Measurements from ENCODE around the gene HNRNPF. TPM values are rescaled to one million over a fixed set of nuclear protein-coding genes. Genes with fewer than 3 reads are reported as not detected.
"Not testable (repeated sequence)": the region's sequence is repeated elsewhere in the genome, so short reads cannot be mapped to it uniquely, and the experiment has no call there.

The HNRNPF gene
- total RNA-seq, 2 experiments from 2014 or later: 379 to 383 TPM

- CTCF ChIA-PET: no interaction called here
- intact Hi-C loops (cut with micrococcal nuclease): loop anchor here (10.0 kb wide), 1 partner anchor 413 kb away; no protein-coding TSS in a partner anchor
- DNase-seq: no peak
- Mint-ChIP-seq H3K4me3 (peak overlapping the region; percentile 11), H3K27me3 (ENCODE audit: low read depth) (no peaks in the 10 kb centered on the region), H3K4me1 (ENCODE audit: low read depth) (peaks cover 67% of the 10 kb centered on the region), H3K36me3 (ENCODE audit: low read depth) (peaks cover 69% of the 10 kb centered on the region), H3K27ac (peak overlapping the region; percentile 99), H3K9me3 (no peaks in the 10 kb centered on the region)
Measured at GRCh38 chr10:43402176-43402575, 6.8 kb downstream of the HNRNPF start.

GRCh38 chr10:43401627-43402026 lies 7.4 kb downstream of the HNRNPF start:
- peak overlapping the region; percentile 11 for H3K4me3 Mint-ChIP-seq
- H3K27me3 Mint-ChIP-seq (ENCODE audit: low read depth): no peaks in the 10 kb centered on the region
- intact Hi-C loops (cut with micrococcal nuclease): loop anchor here (10.0 kb wide), 1 partner anchor 413 kb away; no protein-coding TSS in a partner anchor
- CTCF ChIA-PET: no interaction called here
- peaks cover 69% of the 10 kb centered on the region for H3K36me3 Mint-ChIP-seq (ENCODE audit: low read depth)
- H3K4me1 Mint-ChIP-seq (ENCODE audit: low read depth): peaks cover 68% of the 10 kb centered on the region
- no peaks in the 10 kb centered on the region for H3K9me3 Mint-ChIP-seq
- peak overlapping the region; percentile 99 for H3K27ac Mint-ChIP-seq
- DNase-seq: no peak

- H3K27ac Mint-ChIP-seq: peak overlapping the region; percentile 99
- no peaks in the 10 kb centered on the region for H3K9me3 Mint-ChIP-seq
- CTCF ChIA-PET: interaction anchor here (1.1 kb wide), 1 partner anchor 53 kb away, joined by 3 read pairs; no protein-coding TSS in a partner anchor
- peaks cover 81% of the 10 kb centered on the region for H3K4me1 Mint-ChIP-seq (ENCODE audit: low read depth)
- peak overlapping the region; percentile 89 for H3K4me3 Mint-ChIP-seq
- no peaks in the 10 kb centered on the region for H3K27me3 Mint-ChIP-seq (ENCODE audit: low read depth)
- peak; percentile 42 for DNase-seq
- H3K36me3 Mint-ChIP-seq (ENCODE audit: low read depth): peaks cover 70% of the 10 kb centered on the region
- intact Hi-C loops (cut with micrococcal nuclease): loop anchor here (1.0 to 10.0 kb wide), 5 partner anchors 37 to 415 kb away; partner anchors contain the start of genes CSGALNACT2, ZNF239 and ZNF32
Measured at GRCh38 chr10:43399320-43400310, 9.4 kb downstream of the HNRNPF start.

GRCh38 chr10:43398939-43399319 lies 10.1 kb downstream of the HNRNPF start:
- intact Hi-C loops (cut with micrococcal nuclease): loop anchor here (1.0 to 5.0 kb wide), 4 partner anchors 37 to 260 kb away; partner anchors contain the start of genes CSGALNACT2, ZNF239 and ZNF32
- Mint-ChIP-seq H3K9me3 (no peaks in the 10 kb centered on the region), H3K27ac (peak overlapping the region; percentile 99), H3K36me3 (ENCODE audit: low read depth) (peaks cover 66% of the 10 kb centered on the region), H3K4me1 (ENCODE audit: low read depth) (peaks cover 77% of the 10 kb centered on the region), H3K27me3 (ENCODE audit: low read depth) (no peaks in the 10 kb centered on the region), H3K4me3 (peak overlapping the region; percentile 89)
- CTCF ChIA-PET: interaction anchor here (1.1 kb wide), 1 partner anchor 91 kb away, joined by 3 read pairs; no protein-coding TSS in a partner anchor
- DNase-seq: no peak

GRCh38 chr10:43396928-43397624 lies 11.9 kb downstream of the HNRNPF start:
- Mint-ChIP-seq H3K9me3 (no peaks in the 10 kb centered on the region), H3K4me3 (peak overlapping the region; percentile 89), H3K36me3 (ENCODE audit: low read depth) (peaks cover 69% of the 10 kb centered on the region), H3K27me3 (ENCODE audit: low read depth) (no peaks in the 10 kb centered on the region), H3K4me1 (ENCODE audit: low read depth) (peaks cover 75% of the 10 kb centered on the region), H3K27ac (peak overlapping the region; percentile 99)
- intact Hi-C loops (cut with micrococcal nuclease): loop anchor here (1.0 to 5.0 kb wide), 5 partner anchors 10 to 250 kb away; partner anchors contain the start of genes ZNF239 and ZNF32
- peak; percentile 93 for DNase-seq
- CTCF ChIA-PET: interaction anchor here (0.6 to 0.9 kb wide), 3 partner anchors 11 to 39 kb away, joined by 3 read pairs; no protein-coding TSS in a partner anchor

- DNase-seq: peak; percentile 87
- H3K9me3 Mint-ChIP-seq: no peaks in the 10 kb centered on the region
- intact Hi-C loops (cut with micrococcal nuclease): loop anchor here (5.0 kb wide), 2 partner anchors 176 to 251 kb away; partner anchors contain the start of genes ZNF239 and ZNF32
Measured at GRCh38 chr10:43396061-43396927, 12.7 kb downstream of the HNRNPF start.

GRCh38 chr10:43395571-43396060 lies 13.4 kb downstream of the HNRNPF start:
- Mint-ChIP-seq H3K4me1 (ENCODE audit: low read depth) (peaks cover 75% of the 10 kb centered on the region), H3K4me3 (peak overlapping the region; percentile 89), H3K36me3 (ENCODE audit: low read depth) (peaks cover 79% of the 10 kb centered on the region), H3K9me3 (no peaks in the 10 kb centered on the region), H3K27me3 (ENCODE audit: low read depth) (no peaks in the 10 kb centered on the region), H3K27ac (peak overlapping the region; percentile 99)
- DNase-seq: no peak
- intact Hi-C loops (cut with micrococcal nuclease): loop anchor here (5.0 kb wide), 2 partner anchors 177 to 252 kb away; partner anchors contain the start of genes ZNF239 and ZNF32
- CTCF ChIA-PET: interaction anchor here (1.1 kb wide), 1 partner anchor 12 kb away, joined by 3 read pairs; no protein-coding TSS in a partner anchor

More at GRCh38 chr10:43396061-43396927, 12.7 kb downstream of the HNRNPF start:
- Mint-ChIP-seq H3K4me3 (peak overlapping the region; percentile 89), H3K4me1 (ENCODE audit: low read depth) (peaks cover 75% of the 10 kb centered on the region), H3K27me3 (ENCODE audit: low read depth) (no peaks in the 10 kb centered on the region), H3K27ac (peak overlapping the region; percentile 99), H3K36me3 (ENCODE audit: low read depth) (peaks cover 73% of the 10 kb centered on the region)
- CTCF ChIA-PET: interaction anchor here (0.9 kb wide), 1 partner anchor 11 kb away, joined by 3 read pairs; no protein-coding TSS in a partner anchor

GRCh38 chr10:43394868-43395267 lies 14.1 kb downstream of the HNRNPF start:
- H3K27me3 Mint-ChIP-seq (ENCODE audit: low read depth): no peaks in the 10 kb centered on the region
- no peak for DNase-seq
- CTCF ChIA-PET: interaction anchor here (1.1 kb wide), 1 partner anchor 13 kb away, joined by 3 read pairs; no protein-coding TSS in a partner anchor
- H3K36me3 Mint-ChIP-seq (ENCODE audit: low read depth): peaks cover 83% of the 10 kb centered on the region
- intact Hi-C loops (cut with micrococcal nuclease): loop anchor here (5.0 kb wide), 2 partner anchors 177 to 252 kb away; partner anchors contain the start of genes ZNF239 and ZNF32
- H3K4me3 Mint-ChIP-seq: peak overlapping the region; percentile 89
- H3K27ac Mint-ChIP-seq: peak overlapping the region; percentile 99
- H3K4me1 Mint-ChIP-seq (ENCODE audit: low read depth): peaks cover 75% of the 10 kb centered on the region
- no peaks in the 10 kb centered on the region for H3K9me3 Mint-ChIP-seq

- Mint-ChIP-seq H3K27me3 (ENCODE audit: low read depth) (no peaks in the 10 kb centered on the region), H3K36me3 (ENCODE audit: low read depth) (peaks cover 82% of the 10 kb centered on the region), H3K27ac (peak overlapping the region; percentile 99), H3K9me3 (no peaks in the 10 kb centered on the region), H3K4me1 (ENCODE audit: low read depth) (peaks cover 72% of the 10 kb centered on the region), H3K4me3 (peak overlapping the region; percentile 27)
- CTCF ChIA-PET: interaction anchor here (0.5 to 0.6 kb wide), 2 partner anchors 9 to 58 kb away, joined by 3 read pairs; no protein-coding TSS in a partner anchor
- intact Hi-C loops (cut with micrococcal nuclease): no loop called here
- DNase-seq: no peak
Measured at GRCh38 chr10:43393606-43394360, 15.2 kb downstream of the HNRNPF start.

- H3K9me3 Mint-ChIP-seq; intact Hi-C loops (cut with micrococcal nuclease); H3K27me3 Mint-ChIP-seq (ENCODE audit: low read depth); H3K4me3 Mint-ChIP-seq; DNase-seq: not testable (repeated sequence)
- Mint-ChIP-seq H3K4me1 (ENCODE audit: low read depth) (peaks cover 75% of the 10 kb centered on the region), H3K27ac (peak overlapping the region; percentile 99), H3K36me3 (ENCODE audit: low read depth) (peaks cover 83% of the 10 kb centered on the region)
- CTCF ChIA-PET: interaction anchor here (0.5 kb wide), 1 partner anchor 59 kb away, joined by 3 read pairs; no protein-coding TSS in a partner anchor
Measured at GRCh38 chr10:43393186-43393585, 15.8 kb downstream of the HNRNPF start.

Data from activated naive CD4-positive, alpha-beta T cell treated with anti-CD3 and anti-CD28 coated beads for 36 hours (primary cell).